Hepatocyte (in vitro differentiated cells): ENCODE measurements around the gene OR14A16. TPM values are rescaled to one million over a fixed set of nuclear protein-coding genes. Genes with fewer than 3 reads are reported as not detected.

Experiments
- DNase-seq: peaks from one replicate; pipeline ENCODE4 v3.0.0-alpha.2; 2016; ENCODE audit warnings: low spot score
- H2AFZ ChIP-seq: fragments of 200-600 bp; sonication (generic); 2 replicates; pipeline ENCODE4 v1.6.0; 2016; ENCODE audit warnings: antibody characterized with exemption, mild to moderate bottlenecking
- H3K27ac ChIP-seq: fragments of 200-600 bp; sonication (generic); 2 replicates; pipeline ENCODE4 v1.5.1; 2016; ENCODE audit warnings: mild to moderate bottlenecking
- H3K27me3 ChIP-seq: fragments of 200-600 bp; sonication (generic); 2 replicates; pipeline ENCODE4 v1.6.1; 2016
- H3K36me3 ChIP-seq: fragments of 200-600 bp; sonication (generic); replicated peaks from 2 replicates; pipeline ENCODE4 v1.5.1; 2016; ENCODE audit warnings: low read depth; ENCODE audit not compliant: insufficient read depth
- H3K4me1 ChIP-seq: fragments of 200-600 bp; sonication (generic); 2 replicates; pipeline ENCODE4 v1.5.1; 2016; ENCODE audit warnings: mild to moderate bottlenecking, moderate library complexity; ENCODE audit not compliant: insufficient read depth
- H3K4me2 ChIP-seq: fragments of 200-600 bp; sonication (generic); 2 replicates; pipeline ENCODE4 v1.6.0; 2016
- H3K4me3 ChIP-seq: fragments of 200-600 bp; sonication (generic); 2 replicates; pipeline ENCODE4 v1.5.1; 2016; ENCODE audit warnings: mild to moderate bottlenecking
- H3K79me2 ChIP-seq: fragments of 200-600 bp; sonication (generic); 2 replicates; pipeline ENCODE4 v1.6.0; 2017; ENCODE audit warnings: mild to moderate bottlenecking
- H3K9me2 ChIP-seq: fragments of 200-600 bp; sonication (generic); replicated peaks from 2 replicates; pipeline ENCODE4 v1.6.0; 2017; ENCODE audit warnings: mild to moderate bottlenecking; ENCODE audit not compliant: insufficient read depth
- H3K9me3 ChIP-seq: fragments of 200-600 bp; sonication (generic); 2 replicates; pipeline ENCODE4 v1.5.1; 2016; ENCODE audit warnings: low read depth, mild to moderate bottlenecking
- H4K20me1 ChIP-seq: fragments of 200-600 bp; sonication (generic); 2 replicates; pipeline ENCODE4 v1.6.0; 2016; ENCODE audit warnings: mild to moderate bottlenecking; ENCODE audit not compliant: insufficient read depth, poor library complexity, severe bottlenecking
- CTCF ChIP-seq: fragments of 200-600 bp; sonication (generic); IDR thresholded peaks from 2 replicates; pipeline ENCODE4 v1.5.1; 2016; ENCODE audit warnings: antibody characterized with exemption, mild to moderate bottlenecking; ENCODE audit not compliant: poor library complexity
- EZH2 ChIP-seq: fragments of 200-600 bp; sonication (generic); IDR thresholded peaks from 2 replicates; pipeline ENCODE4 v1.6.1; 2016; ENCODE audit warnings: antibody characterized with exemption, mild to moderate bottlenecking, borderline replicate concordance
- EZH2phosphoT487 ChIP-seq: fragments of 200-600 bp; sonication (generic); IDR thresholded peaks from one replicate; pipeline ENCODE4 v1.6.1; 2018; ENCODE audit warnings: antibody characterized with exemption, mild to moderate bottlenecking, low read depth, moderate library complexity; ENCODE audit not compliant: unreplicated experiment, severe bottlenecking
- WGBS: methylation state at CpG from one replicate; pipeline ENCODE4 v1.1.6; 2016; ENCODE audit warnings: low lambda C conversion rate; ENCODE audit errors: missing lambda C conversion rate; 5-methylcytosine and 5-hydroxymethylcytosine counted together
- polyA plus RNA-seq: library from polyadenylated mRNA; unstranded; fragments of >200 nt; fragmentation: Nextera tagmentation; extraction: Ambion mirVana; gene quantifications from 2 replicates; pipeline ENCODE4 v1.2.1, GENCODE V29; 2016
- total RNA-seq: library from RNA; depleted of rRNA; stranded (reverse); fragments of >200 nt; gene quantifications from 2 replicates; pipeline ENCODE4 v1.2.3, GENCODE V29; 2014

Gene OR14A16
- total and polyA plus RNA-seq, 2 experiments from 2014 or later, result not detected

GRCh38 chr1:247841796-247842195 is 17.9 kb upstream of the OR14A16 start, which contains the start of gene OR11L1:
OR11L1 (minus strand) TSS chr1:247841896; CDS start chr1:247841896, 0 bp downstream.
- no peak for TF ChIP-seq EZH2phosphoT487
- Histone ChIP-seq H3K36me3 (no peaks in the 10 kb centered on the region), H3K27ac (no peak within 1 kb of the TSS), H3K4me2 (no peak within 1 kb of the TSS), H3K9me3 (no peaks in the 10 kb centered on the region), H3K9me2 (no peaks in the 10 kb centered on the region), H3K4me1 (no peaks in the 10 kb centered on the region), H3K4me3 (no peak within 1 kb of the TSS), H3K27me3 (no peaks in the 10 kb centered on the region), H2AFZ (no peak within 1 kb of the TSS), H4K20me1 (no peaks in the 10 kb centered on the region), H3K79me2 (no peaks in the 10 kb centered on the region)
- WGBS, result 70% methylated on average over 2 of the region's 2 CpGs
- no peak for DNase-seq

- Histone ChIP-seq H3K4me2 (no peak overlapping the region), H3K27ac (no peak overlapping the region), H3K9me2 (no peaks in the 10 kb centered on the region), H3K9me3 (no peaks in the 10 kb centered on the region), H3K4me1 (no peaks in the 10 kb centered on the region), H3K79me2 (no peaks in the 10 kb centered on the region), H3K4me3 (no peak overlapping the region), H3K36me3 (no peaks in the 10 kb centered on the region), H3K27me3 (no peaks in the 10 kb centered on the region), H2AFZ (no peak overlapping the region), H4K20me1 (no peaks in the 10 kb centered on the region)
- TF ChIP-seq EZH2phosphoT487 (no peak), CTCF (no peak), EZH2 (no peak)
- 65% methylated on average over 2 of the region's 2 CpGs for WGBS
- no peak for DNase-seq
Observed at GRCh38 chr1:247840818-247841217, 16.9 kb upstream of the OR14A16 start.

GRCh38 chr1:247833601-247834000 is 9.7 kb upstream of the OR14A16 start:
- no peak overlapping the region for H2AFZ ChIP-seq
- no peaks in the 10 kb centered on the region for H3K79me2 ChIP-seq
- no peaks in the 10 kb centered on the region for H4K20me1 ChIP-seq
- no peak for TF ChIP-seq CTCF
- no peak for TF ChIP-seq EZH2phosphoT487
- no peak for TF ChIP-seq EZH2
- no peaks in the 10 kb centered on the region for H3K9me2 ChIP-seq
- H3K36me3 ChIP-seq, result no peaks in the 10 kb centered on the region
- no peaks in the 10 kb centered on the region for H3K4me1 ChIP-seq
- no peak overlapping the region for H3K4me3 ChIP-seq
- 49% methylated on average over 6 of the region's 6 CpGs for WGBS
- H3K27me3 ChIP-seq, result no peaks in the 10 kb centered on the region
- no peak for DNase-seq
- H3K4me2 ChIP-seq, result no peak overlapping the region
- peaks cover 6% of the 10 kb centered on the region for H3K9me3 ChIP-seq
- no peak overlapping the region for H3K27ac ChIP-seq

- Histone ChIP-seq H3K4me2 (no peak overlapping the region), H3K79me2 (no peaks in the 10 kb centered on the region), H3K9me2 (no peaks in the 10 kb centered on the region), H3K27me3 (no peaks in the 10 kb centered on the region), H4K20me1 (no peaks in the 10 kb centered on the region), H3K9me3 (peaks cover 2% of the 10 kb centered on the region), H3K27ac (no peak overlapping the region), H3K4me3 (no peak overlapping the region), H3K4me1 (no peaks in the 10 kb centered on the region), H3K36me3 (no peaks in the 10 kb centered on the region), H2AFZ (no peak overlapping the region)
- WGBS, result 0% methylated on average over 1 of the region's 1 CpG
- TF ChIP-seq CTCF (no peak), EZH2phosphoT487 (no peak), EZH2 (no peak)
- no peak for DNase-seq
Observed at GRCh38 chr1:247829656-247830055, 5.7 kb upstream of the OR14A16 start.
